PC-9 (cell line): Measurements from ENCODE around the gene CPSF4.

Source experiments
- CTCF ChIP-seq: fragments of 200-600 bp; sonication (generic); conservative IDR thresholded peaks from 2 replicates; pipeline ENCODE4 v1.6.1; 2017; ENCODE audit warnings: mixed run types, antibody characterized with exemption, mild to moderate bottlenecking, moderate library complexity
- EZH2 ChIP-seq: fragments of 200-600 bp; sonication (generic); IDR thresholded peaks from 2 replicates; pipeline ENCODE4 v1.8.0; 2017; ENCODE audit warnings: antibody characterized with exemption, low read depth

- no peak for TF ChIP-seq CTCF
- TF ChIP-seq EZH2, result no peak
Observed at GRCh38 chr7:99394188-99394502, 44.6 kb upstream of the CPSF4 start.
